H9 (cell line): ENCODE results near the gene PLPP6. TPM values are rescaled to one million over a fixed set of nuclear protein-coding genes. Genes with fewer than 3 reads are reported as not detected.

ENCODE experiments used
- DNase-seq: peaks from one replicate; pipeline ENCODE4 v3.0.0-alpha.2; 2017
- H2AFZ ChIP-seq: one replicate; pipeline ENCODE4 v1.6.1; 2013; ENCODE audit warnings: mild to moderate bottlenecking, low read length, control low read depth, moderate library complexity
- H2AK5ac ChIP-seq: 2 replicates; pipeline ENCODE4 v1.6.1; 2013; ENCODE audit warnings: low read length, control low read depth, mixed read lengths; ENCODE audit not compliant: insufficient read length
- H2BK120ac ChIP-seq: one replicate; pipeline ENCODE4 v1.6.1; 2013; ENCODE audit warnings: low read depth, mild to moderate bottlenecking, low read length, control low read depth, inconsistent platforms; ENCODE audit not compliant: poor library complexity, severe bottlenecking
- H2BK12ac ChIP-seq: 2 replicates; pipeline ENCODE4 v1.6.1; 2013; ENCODE audit warnings: low read length, control low read depth, mixed read lengths, low read depth; ENCODE audit not compliant: insufficient read length
- H2BK15ac ChIP-seq: 2 replicates; pipeline ENCODE4 v1.6.1; 2013; ENCODE audit warnings: low read depth, low read length, control low read depth
- H2BK20ac ChIP-seq: one replicate; pipeline ENCODE4 v1.6.1; 2013; ENCODE audit warnings: low read depth, mild to moderate bottlenecking, low read length, control low read depth, inconsistent platforms; ENCODE audit not compliant: poor library complexity, severe bottlenecking
- H2BK5ac ChIP-seq: 2 replicates; pipeline ENCODE4 v1.6.1; 2013; ENCODE audit warnings: low read length, control low read depth, mixed read lengths; ENCODE audit not compliant: insufficient read length
- H3K14ac ChIP-seq: 2 replicates; pipeline ENCODE4 v1.6.1; 2013; ENCODE audit warnings: low read length, control low read depth; ENCODE audit not compliant: insufficient read depth
- H3K18ac ChIP-seq: 2 replicates; pipeline ENCODE4 v1.6.1; 2013; ENCODE audit warnings: low read depth, mild to moderate bottlenecking, mixed read lengths, low read length, control low read depth; ENCODE audit not compliant: insufficient read length
- H3K23ac ChIP-seq: 2 replicates; pipeline ENCODE4 v1.6.1; 2013; ENCODE audit warnings: low read length, control low read depth, mixed read lengths, low read depth; ENCODE audit not compliant: insufficient read length
- H3K23me2 ChIP-seq: 2 replicates; pipeline ENCODE4 v1.6.1; 2013; ENCODE audit warnings: low read depth, mild to moderate bottlenecking, mixed read lengths, low read length, control low read depth; ENCODE audit not compliant: insufficient read length, poor library complexity, severe bottlenecking
- H3K27ac ChIP-seq: 2 replicates; pipeline ENCODE4 v1.5.1; 2013; ENCODE audit warnings: low read length, control low read depth, mixed read lengths, low read depth; ENCODE audit not compliant: insufficient read length
- H3K27me3 ChIP-seq: 2 replicates; pipeline ENCODE4 v1.6.1; 2013; ENCODE audit warnings: low read length, control low read depth, inconsistent platforms; ENCODE audit not compliant: insufficient read depth
- H3K4ac ChIP-seq: 2 replicates; pipeline ENCODE4 v1.6.1; 2013; ENCODE audit warnings: low read depth, mild to moderate bottlenecking, control low read depth, inconsistent platforms, low read length, moderate library complexity
- H3K4me1 ChIP-seq: 2 replicates; pipeline ENCODE4 v1.6.1; 2013; ENCODE audit warnings: low read length, control low read depth, inconsistent platforms; ENCODE audit not compliant: insufficient read depth
- H3K4me2 ChIP-seq: 2 replicates; pipeline ENCODE4 v1.6.1; 2013; ENCODE audit warnings: low read length, control low read depth, mixed read lengths; ENCODE audit not compliant: insufficient read length, insufficient read depth
- H3K56ac ChIP-seq: 2 replicates; pipeline ENCODE4 v1.6.1; 2013; ENCODE audit warnings: low read depth, mild to moderate bottlenecking, mixed read lengths, low read length, control low read depth; ENCODE audit not compliant: insufficient read length
- H3K79me1 ChIP-seq: 2 replicates; pipeline ENCODE4 v1.6.1; 2013; ENCODE audit warnings: low read depth, mild to moderate bottlenecking, moderate library complexity, low read length, control low read depth, inconsistent platforms; ENCODE audit not compliant: insufficient read depth, poor library complexity, severe bottlenecking
- H3K79me2 ChIP-seq: 2 replicates; pipeline ENCODE4 v1.6.1; 2013; ENCODE audit warnings: low read length, control low read depth, inconsistent platforms; ENCODE audit not compliant: insufficient read depth
- H3K9ac ChIP-seq: 2 replicates; pipeline ENCODE4 v1.6.1; 2013; ENCODE audit warnings: low read length, control low read depth, mixed read lengths; ENCODE audit not compliant: insufficient read length; ENCODE audit errors: extremely low read depth
- H3K9me3 ChIP-seq: one replicate; pipeline ENCODE4 v1.6.1; 2013; ENCODE audit warnings: low read depth, low read length, inconsistent platforms; ENCODE audit not compliant: control insufficient read depth
- H3T11ph ChIP-seq: one replicate; pipeline ENCODE4 v1.6.1; 2013; ENCODE audit warnings: mild to moderate bottlenecking, low read length, control low read depth, inconsistent platforms
- H4K20me1 ChIP-seq: one replicate; pipeline ENCODE4 v1.6.1; 2013; ENCODE audit not compliant: control insufficient read depth, insufficient read length, insufficient read depth
- H4K5ac ChIP-seq: 2 replicates; pipeline ENCODE4 v1.6.1; 2013; ENCODE audit warnings: low read depth, mild to moderate bottlenecking, mixed read lengths, low read length, control low read depth; ENCODE audit not compliant: insufficient read length
- H4K8ac ChIP-seq: replicated peaks from 2 replicates; pipeline ENCODE4 v1.6.1; 2013; ENCODE audit warnings: low read length, control low read depth, mixed read lengths, low read depth; ENCODE audit not compliant: insufficient read length
- H4K91ac ChIP-seq: 2 replicates; pipeline ENCODE4 v1.6.1; 2013; ENCODE audit warnings: low read depth, mild to moderate bottlenecking, moderate library complexity, mixed read lengths, low read length, control low read depth; ENCODE audit not compliant: insufficient read length
- H3K27ac Mint-ChIP-seq, 3 experiments: 2 replicates in 2 of 3; 3 replicates in 1 of 3; pipeline ENCODE4 v1.8.0; 2020 to 2021; ENCODE audit warnings: mixed read lengths in 3 of 3, mild to moderate bottlenecking in 1 of 3, moderate library complexity in 1 of 3
- H3K27me3 Mint-ChIP-seq: 2 replicates; pipeline ENCODE4 v1.8.0; 2021; ENCODE audit warnings: low read depth, mild to moderate bottlenecking, moderate library complexity, mixed read lengths
- H3K36me3 Mint-ChIP-seq, 3 experiments: 2 replicates in 2 of 3; 3 replicates in 1 of 3; pipeline ENCODE4 v1.8.0; 2020 to 2021; ENCODE audit warnings: low read depth in 3 of 3, mixed read lengths in 3 of 3; ENCODE audit not compliant: insufficient read depth in 1 of 3
- H3K4me1 Mint-ChIP-seq, 2 experiments: 2 replicates each; pipeline ENCODE4 v1.8.0; 2020; ENCODE audit warnings: mixed read lengths in 2 of 2
- H3K4me3 Mint-ChIP-seq, 2 experiments: 2 replicates in 1 of 2; 3 replicates in 1 of 2; pipeline ENCODE4 v1.8.0; 2020 to 2021; ENCODE audit warnings: mild to moderate bottlenecking in 2 of 2, mixed read lengths in 2 of 2, moderate library complexity in 1 of 2
- H3K9me3 Mint-ChIP-seq, 2 experiments: 2 replicates in 1 of 2; 3 replicates in 1 of 2; pipeline ENCODE4 v1.8.0; 2020; ENCODE audit warnings: mild to moderate bottlenecking in 2 of 2, mixed read lengths in 2 of 2, moderate library complexity in 1 of 2
- total RNA-seq: library from RNA; stranded (reverse); gene quantifications from 2 replicates; pipeline ENCODE4 v1.2.1, GENCODE V29; 2021
- TF ChIP-seq, protein P1 (sequence below): fragments of 200-600 bp; sonication (generic); conservative IDR thresholded peaks from 3 replicates; pipeline ENCODE4 v1.8.0; 2021; ENCODE audit warnings: antibody characterized with exemption, mild to moderate bottlenecking

Gene PLPP6
- total RNA-seq, 1 experiment from 2014 or later: 7.6 TPM

DNA sequence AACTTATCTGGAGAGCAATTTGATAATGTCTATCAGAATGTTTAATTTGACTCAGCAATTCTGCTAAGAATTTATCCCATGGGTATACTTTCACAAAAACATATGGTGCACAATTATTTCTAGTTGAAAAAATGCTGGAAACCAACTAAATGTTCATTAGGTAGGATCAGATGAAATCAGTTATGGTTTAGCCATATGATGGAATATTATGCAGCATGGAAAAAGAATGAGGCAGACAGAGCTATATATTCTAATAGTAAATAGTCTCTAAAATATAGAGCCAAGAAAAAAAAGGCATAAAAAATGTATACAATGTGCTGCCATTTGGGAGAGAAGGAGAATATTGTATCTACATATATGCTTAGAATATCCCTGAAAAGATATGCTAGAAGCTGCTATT is 7.8 kb downstream of the PLPP6 start:
- no peak overlapping the region for H4K8ac ChIP-seq
- no peak overlapping the region for H3K27ac Mint-ChIP-seq
- H3K9me3 Mint-ChIP-seq: no peaks in the 10 kb centered on the region
- no peak overlapping the region for H4K5ac ChIP-seq
- H3K36me3 Mint-ChIP-seq: no peaks in the 10 kb centered on the region
- DNase-seq: no peak
- no peaks in the 10 kb centered on the region for H3K27me3 ChIP-seq
- H3K4me1 Mint-ChIP-seq: peaks cover 27 to 28% of the 10 kb centered on the region in 2 experiments
- no peak overlapping the region for H3K9ac ChIP-seq
- no peak overlapping the region for H3K4me3 Mint-ChIP-seq
- peaks cover 10% of the 10 kb centered on the region; the same call in 1 of the 2 replicates for H3K4me1 ChIP-seq
- H3K27me3 Mint-ChIP-seq: peaks cover 5% of the 10 kb centered on the region; the same call in 1 of the 2 replicates
- peaks cover 4% of the 10 kb centered on the region for H3K23me2 ChIP-seq
- no peak overlapping the region for H4K91ac ChIP-seq
- no peaks in the 10 kb centered on the region for H3K79me1 ChIP-seq
- no peaks in the 10 kb centered on the region for H3K9me3 ChIP-seq
- no peak overlapping the region for H2BK20ac ChIP-seq
- H2BK15ac ChIP-seq: no peak overlapping the region
- H3K4ac ChIP-seq: no peak overlapping the region
- no peak overlapping the region for H2AK5ac ChIP-seq
- no peak overlapping the region for H3K27ac ChIP-seq
- H2BK12ac ChIP-seq: no peak overlapping the region
- TF ChIP-seq, protein P1, sequence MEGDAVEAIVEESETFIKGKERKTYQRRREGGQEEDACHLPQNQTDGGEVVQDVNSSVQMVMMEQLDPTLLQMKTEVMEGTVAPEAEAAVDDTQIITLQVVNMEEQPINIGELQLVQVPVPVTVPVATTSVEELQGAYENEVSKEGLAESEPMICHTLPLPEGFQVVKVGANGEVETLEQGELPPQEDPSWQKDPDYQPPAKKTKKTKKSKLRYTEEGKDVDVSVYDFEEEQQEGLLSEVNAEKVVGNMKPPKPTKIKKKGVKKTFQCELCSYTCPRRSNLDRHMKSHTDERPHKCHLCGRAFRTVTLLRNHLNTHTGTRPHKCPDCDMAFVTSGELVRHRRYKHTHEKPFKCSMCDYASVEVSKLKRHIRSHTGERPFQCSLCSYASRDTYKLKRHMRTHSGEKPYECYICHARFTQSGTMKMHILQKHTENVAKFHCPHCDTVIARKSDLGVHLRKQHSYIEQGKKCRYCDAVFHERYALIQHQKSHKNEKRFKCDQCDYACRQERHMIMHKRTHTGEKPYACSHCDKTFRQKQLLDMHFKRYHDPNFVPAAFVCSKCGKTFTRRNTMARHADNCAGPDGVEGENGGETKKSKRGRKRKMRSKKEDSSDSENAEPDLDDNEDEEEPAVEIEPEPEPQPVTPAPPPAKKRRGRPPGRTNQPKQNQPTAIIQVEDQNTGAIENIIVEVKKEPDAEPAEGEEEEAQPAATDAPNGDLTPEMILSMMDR: no peak
- H3T11ph ChIP-seq: no peak overlapping the region
- no peak overlapping the region for H3K4me2 ChIP-seq
- no peak overlapping the region for H2BK120ac ChIP-seq
- H2AFZ ChIP-seq: no peak overlapping the region
- H3K18ac ChIP-seq: no peak overlapping the region
- H3K79me2 ChIP-seq: no peaks in the 10 kb centered on the region
- H4K20me1 ChIP-seq: no peaks in the 10 kb centered on the region
- H3K23ac ChIP-seq: no peak overlapping the region
- H3K14ac ChIP-seq: no peak overlapping the region
- no peak overlapping the region for H3K56ac ChIP-seq
- H2BK5ac ChIP-seq: no peak overlapping the region
